ENCODE data around the gene CAMTA1. TPM values are rescaled to one million over a fixed set of nuclear protein-coding genes. Genes with fewer than 3 reads are reported as not detected.
"Not testable (repeated sequence)": the region's sequence is repeated elsewhere in the genome, so short reads cannot be mapped to it uniquely, and the experiment has no call there.

Gene CAMTA1
- polyA plus RNA-seq, 1 experiment = 23.1 TPM

DNA sequence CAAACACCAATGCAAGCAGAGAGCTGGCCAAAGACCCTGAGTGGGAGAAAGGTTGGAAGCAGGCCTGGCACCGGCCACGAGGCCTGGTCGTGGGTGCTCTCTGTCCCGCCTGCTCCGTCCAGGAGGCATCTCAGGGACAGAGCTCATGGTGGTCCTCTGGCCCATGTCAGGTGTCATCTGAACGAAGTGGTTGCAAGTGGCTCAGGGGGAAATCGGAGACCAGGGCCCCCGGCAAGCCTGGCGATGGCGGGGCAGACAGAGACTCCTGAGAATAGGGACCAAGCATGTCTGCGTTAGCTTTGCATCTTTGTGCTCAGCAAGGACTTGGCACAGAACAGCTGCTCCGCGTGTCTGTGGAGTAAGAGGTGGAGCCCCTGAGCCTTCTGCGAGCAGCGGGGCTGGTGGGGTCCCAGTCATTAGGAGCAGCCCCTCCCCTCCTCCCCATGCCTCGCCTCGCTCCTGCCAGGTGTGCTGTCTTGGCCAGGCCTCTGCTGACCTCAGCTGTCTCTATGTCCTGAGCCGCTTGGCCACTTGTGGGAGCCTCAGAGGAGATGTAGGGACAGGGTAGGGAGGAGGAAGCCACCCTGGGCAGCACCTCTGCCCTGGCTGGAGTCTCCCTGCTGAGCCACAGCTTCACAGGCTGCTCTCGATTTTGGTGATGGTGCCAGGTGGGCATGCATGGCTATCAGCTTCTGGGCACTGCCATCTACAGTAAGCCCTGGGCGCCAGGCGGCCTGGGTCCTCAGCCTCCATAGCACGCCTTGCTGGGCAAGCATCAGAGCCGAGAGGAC, 622.9 kb downstream of the CAMTA1 start:
- POLR2A ChIA-PET = no interaction called here
- CTCF ChIA-PET = no interaction called here
- no peak for DNase-seq (ENCODE audit: low read depth)
- TF ChIP-seq, protein P1, sequence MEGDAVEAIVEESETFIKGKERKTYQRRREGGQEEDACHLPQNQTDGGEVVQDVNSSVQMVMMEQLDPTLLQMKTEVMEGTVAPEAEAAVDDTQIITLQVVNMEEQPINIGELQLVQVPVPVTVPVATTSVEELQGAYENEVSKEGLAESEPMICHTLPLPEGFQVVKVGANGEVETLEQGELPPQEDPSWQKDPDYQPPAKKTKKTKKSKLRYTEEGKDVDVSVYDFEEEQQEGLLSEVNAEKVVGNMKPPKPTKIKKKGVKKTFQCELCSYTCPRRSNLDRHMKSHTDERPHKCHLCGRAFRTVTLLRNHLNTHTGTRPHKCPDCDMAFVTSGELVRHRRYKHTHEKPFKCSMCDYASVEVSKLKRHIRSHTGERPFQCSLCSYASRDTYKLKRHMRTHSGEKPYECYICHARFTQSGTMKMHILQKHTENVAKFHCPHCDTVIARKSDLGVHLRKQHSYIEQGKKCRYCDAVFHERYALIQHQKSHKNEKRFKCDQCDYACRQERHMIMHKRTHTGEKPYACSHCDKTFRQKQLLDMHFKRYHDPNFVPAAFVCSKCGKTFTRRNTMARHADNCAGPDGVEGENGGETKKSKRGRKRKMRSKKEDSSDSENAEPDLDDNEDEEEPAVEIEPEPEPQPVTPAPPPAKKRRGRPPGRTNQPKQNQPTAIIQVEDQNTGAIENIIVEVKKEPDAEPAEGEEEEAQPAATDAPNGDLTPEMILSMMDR (IDR thresholded peaks at IDR 0.05; ENCODE audit: insufficient read depth, low read depth, low read length) = no peak
- Histone ChIP-seq H3K36me3 (ENCODE audit: control insufficient read depth, insufficient read depth, low read length) (no peaks in the 10 kb centered on the region), H3K27me3 (ENCODE audit: control insufficient read depth, insufficient read depth, low read length) (no peaks in the 10 kb centered on the region), H3K4me3 (ENCODE audit: low read depth, low read length) (no peak overlapping the region)

DNA sequence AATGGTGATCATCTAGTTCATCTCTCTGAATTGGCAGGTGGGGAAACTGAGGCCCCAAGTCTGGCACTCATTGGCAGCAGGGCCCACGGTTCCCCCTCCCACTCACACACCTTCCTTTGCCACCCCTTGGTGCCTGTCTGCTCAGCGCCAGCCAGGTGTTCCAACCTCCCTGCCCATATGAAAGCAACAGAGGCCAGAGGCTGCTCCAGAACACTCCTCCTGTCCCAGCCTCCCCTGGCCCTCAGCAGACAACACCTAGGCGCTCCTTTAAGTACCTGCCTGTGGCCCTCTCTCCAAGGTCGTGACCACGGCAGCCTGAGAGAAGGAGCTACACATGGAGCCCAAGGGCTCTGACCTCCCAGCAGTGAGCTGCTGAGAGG, 623.5 kb downstream of the CAMTA1 start:
- no peak overlapping the region for H3K4me3 ChIP-seq (ENCODE audit: low read depth, low read length)
- no peaks in the 10 kb centered on the region for H3K27me3 ChIP-seq (ENCODE audit: control insufficient read depth, insufficient read depth, low read length)
- ChIA-PET POLR2A (no interaction called here), CTCF (no interaction called here)
- DNase-seq (ENCODE audit: low read depth) = no peak
- TF ChIP-seq, protein P1 (IDR thresholded peaks at IDR 0.05; ENCODE audit: insufficient read depth, low read depth, low read length) = no peak
- H3K36me3 ChIP-seq (ENCODE audit: control insufficient read depth, insufficient read depth, low read length) = no peaks in the 10 kb centered on the region

DNA sequence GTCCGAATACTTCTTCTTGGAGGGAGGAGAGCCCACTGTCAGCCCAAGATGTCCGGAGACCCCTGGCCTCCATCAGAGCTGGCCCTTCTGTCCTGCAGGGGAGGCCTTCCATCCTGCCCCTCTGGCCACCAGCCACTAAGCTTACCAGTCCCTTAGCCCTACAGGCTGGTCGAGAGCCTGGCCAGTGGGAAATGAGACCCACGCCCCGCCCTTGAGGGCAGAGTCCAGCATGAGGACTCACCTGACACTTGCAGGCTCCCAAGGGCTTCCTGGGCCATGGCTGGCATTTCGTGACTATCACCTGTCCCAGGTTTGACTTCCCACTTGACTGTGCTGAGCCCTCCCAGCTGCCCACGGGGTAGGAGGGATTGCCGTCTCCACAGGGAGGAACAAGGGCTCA, 624.0 kb downstream of the CAMTA1 start:
- ChIA-PET POLR2A (no interaction called here), CTCF (no interaction called here)
- TF ChIP-seq, protein P1 (IDR thresholded peaks at IDR 0.05; ENCODE audit: insufficient read depth, low read depth, low read length) = no peak
- no peaks in the 10 kb centered on the region for H3K36me3 ChIP-seq (ENCODE audit: control insufficient read depth, insufficient read depth, low read length)
- H3K27me3 ChIP-seq (ENCODE audit: control insufficient read depth, insufficient read depth, low read length) = no peaks in the 10 kb centered on the region
- DNase-seq (ENCODE audit: low read depth) = no peak
- no peak overlapping the region for H3K4me3 ChIP-seq (ENCODE audit: low read depth, low read length)

DNA sequence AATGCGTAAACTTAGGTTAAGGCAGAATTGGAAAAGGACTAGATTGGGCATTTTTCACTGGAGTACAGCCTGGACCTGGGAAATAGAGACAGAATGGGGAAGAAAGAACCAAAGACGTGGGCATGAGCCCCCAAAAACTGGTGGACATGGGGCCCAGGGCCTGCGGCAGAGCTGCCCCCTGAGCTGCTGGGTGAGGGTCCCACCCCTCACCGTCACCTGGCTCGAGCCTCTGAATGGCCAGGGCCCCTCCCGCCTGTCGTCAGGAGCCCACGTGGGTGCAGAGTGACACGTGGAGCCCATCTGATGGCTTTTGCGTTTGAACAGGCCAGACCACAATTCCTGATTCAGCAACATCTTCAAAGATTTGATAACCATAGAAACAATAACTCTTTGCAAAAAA, 624.9 kb downstream of the CAMTA1 start:
- CTCF ChIA-PET = no interaction called here
- POLR2A ChIA-PET = no interaction called here
- DNase-seq (ENCODE audit: low read depth) = no peak

DNA sequence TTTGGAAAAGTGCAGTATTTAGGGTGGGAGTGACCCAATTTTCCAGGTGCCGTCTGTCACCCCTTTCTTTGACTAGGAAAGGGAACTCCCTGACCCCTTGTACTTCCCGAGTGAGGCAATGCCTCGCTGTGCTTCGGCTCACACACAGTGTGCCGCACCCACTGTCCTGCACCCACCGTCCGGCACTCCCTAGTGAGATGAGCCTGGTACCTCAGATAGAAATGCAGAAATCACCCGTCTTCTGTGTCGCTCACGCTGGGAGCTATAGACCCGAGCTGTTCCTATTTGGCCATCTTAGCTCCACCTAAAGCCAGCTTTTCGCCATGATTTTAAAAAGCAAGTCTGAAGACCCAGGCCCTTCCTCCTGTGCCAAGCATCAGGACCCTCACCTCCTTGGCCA, 632.4 kb downstream of the CAMTA1 start:
- H3K27me3 ChIP-seq (ENCODE audit: control insufficient read depth, insufficient read depth, low read length); CTCF ChIA-PET; POLR2A ChIA-PET; DNase-seq (ENCODE audit: low read depth); H3K36me3 ChIP-seq (ENCODE audit: control insufficient read depth, insufficient read depth, low read length); H3K4me3 ChIP-seq (ENCODE audit: low read depth, low read length): not testable (repeated sequence)

More for the DNA sequence above, 624.9 kb downstream of the CAMTA1 start:
- Histone ChIP-seq H3K36me3 (ENCODE audit: control insufficient read depth, insufficient read depth, low read length) (no peaks in the 10 kb centered on the region), H3K4me3 (ENCODE audit: low read depth, low read length) (no peak overlapping the region), H3K27me3 (ENCODE audit: control insufficient read depth, insufficient read depth, low read length) (no peaks in the 10 kb centered on the region)
- TF ChIP-seq, protein P1 (IDR thresholded peaks at IDR 0.05; ENCODE audit: insufficient read depth, low read depth, low read length) = no peak
